Lung microvascular endothelial cell (primary cell): ENCODE data around the gene CENPVL1. TPM values are rescaled to one million over a fixed set of nuclear protein-coding genes. Genes with fewer than 3 reads are reported as not detected.
"Not testable (repeated sequence)": the region's sequence is repeated elsewhere in the genome, so short reads cannot be mapped to it uniquely, and the experiment has no call there.

Source experiments
- DNase-seq, 2 donors: peaks; one replicate each; pipeline versions ENCODE4 v3.0.0 to v3.0.0-alpha.2; 2010; ENCODE audit warnings: low read depth in 2 of 2
- total RNA-seq: library from RNA; depleted of rRNA; stranded (reverse); fragments of >200 nt; gene quantifications from 2 replicates; pipeline ENCODE4 v1.2.1, GENCODE V29; 2014

Gene CENPVL1
- not detected in 2 replicates for total RNA-seq

DNA sequence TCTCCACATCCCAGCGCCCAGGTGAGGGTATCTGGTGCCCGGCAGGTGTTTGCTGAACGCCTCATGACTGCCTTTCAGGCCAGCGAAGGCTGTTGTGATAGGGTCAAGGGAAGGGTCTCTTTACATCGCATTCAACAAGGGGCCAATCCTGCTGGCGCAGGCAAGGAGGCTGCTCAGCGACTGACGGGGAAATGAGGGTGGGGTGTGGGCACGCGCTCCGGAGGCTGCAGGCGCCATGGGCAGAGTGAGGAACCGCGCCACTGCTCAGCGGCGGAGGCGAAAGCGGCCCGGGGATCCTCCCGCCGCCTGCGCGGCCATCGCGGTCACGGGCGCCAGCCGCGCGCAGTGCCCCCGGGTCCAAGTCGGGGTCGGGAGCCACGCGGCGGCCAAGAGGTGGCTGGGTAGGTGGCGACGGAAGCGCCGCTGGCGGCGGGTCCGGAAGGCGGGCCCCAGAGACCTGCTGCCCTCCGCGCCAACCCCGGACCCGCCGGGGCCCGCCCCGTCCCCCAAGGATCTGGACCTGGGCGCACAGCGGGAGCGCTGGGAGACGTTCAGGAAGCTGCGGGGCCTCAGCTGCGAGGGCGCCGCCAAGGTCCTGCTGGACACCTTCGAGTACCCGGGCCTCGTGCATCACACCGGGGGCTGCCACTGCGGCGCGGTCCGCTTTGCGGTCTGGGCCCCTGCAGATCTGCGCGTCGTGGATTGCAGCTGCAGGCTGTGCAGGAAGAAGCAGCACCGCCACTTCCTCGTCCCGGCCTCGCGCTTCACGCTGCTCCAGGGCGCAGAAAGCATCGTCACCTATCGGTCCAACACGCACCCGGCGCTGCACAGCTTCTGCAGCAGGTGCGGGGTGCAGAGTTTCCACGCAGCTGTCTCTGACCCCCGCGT is at the start of gene CENPVL1:
Gene CENPVL1 (plus strand): TSS at position 236 of the 888 bp plus-strand sequence. CDS start 0 bp downstream, at position 236.
- not testable (repeated sequence) for DNase-seq

DNA sequence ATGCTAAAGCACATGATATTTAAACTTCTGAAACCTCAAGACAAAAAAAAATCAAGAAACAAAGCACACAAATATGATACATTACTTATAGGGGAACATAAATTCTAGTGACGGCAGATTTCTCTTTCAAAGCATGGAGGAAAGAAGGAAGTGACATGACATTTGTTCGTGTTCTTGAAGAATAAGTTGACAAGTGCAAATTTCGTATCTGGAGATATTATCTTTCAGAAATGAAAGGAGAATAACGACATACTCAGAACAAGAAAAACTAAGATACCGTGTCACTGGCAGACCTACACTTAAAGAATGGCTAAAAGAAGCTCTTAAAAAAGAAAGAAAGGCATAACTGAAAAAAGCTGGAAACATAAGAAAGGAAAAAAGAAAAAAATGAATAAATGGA is 44.3 kb upstream of the CENPVL1 start:
- no peak for DNase-seq

DNA sequence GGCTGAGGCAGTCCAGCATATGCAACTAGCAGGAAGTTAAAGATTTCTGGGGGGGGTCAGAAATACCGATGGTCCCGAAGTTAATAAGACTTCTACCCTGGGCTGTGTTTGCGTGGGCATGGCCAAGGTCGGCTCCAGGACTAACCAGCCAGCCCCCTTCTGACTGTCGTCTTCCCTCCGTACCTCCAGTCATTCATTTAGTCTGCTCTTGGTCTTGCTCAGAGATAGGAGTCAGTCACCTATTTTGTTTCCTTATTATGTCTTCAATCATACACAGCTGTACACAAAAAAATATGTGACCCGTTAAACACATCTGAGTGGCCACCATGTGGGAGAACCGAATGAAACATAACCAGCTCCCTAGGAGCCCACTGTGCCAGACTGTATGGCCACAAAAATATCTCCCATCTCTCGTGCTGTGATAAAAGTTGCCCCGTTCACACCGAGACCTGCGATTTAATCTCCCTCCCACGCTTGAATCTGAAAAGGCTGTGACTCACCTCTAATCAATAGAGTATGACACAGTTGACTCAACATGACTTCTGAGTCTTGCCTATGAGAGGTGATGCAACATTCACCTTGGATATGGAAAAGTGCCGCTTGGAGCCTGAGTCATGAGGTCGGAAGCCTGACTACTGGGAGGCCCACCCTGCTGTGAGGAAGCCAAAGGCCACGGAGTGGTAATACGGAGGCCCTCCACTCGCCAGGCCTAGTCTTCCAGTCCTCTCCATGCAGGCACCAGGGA is 30.5 kb upstream of the CENPVL1 start:
- DNase-seq: not testable (repeated sequence)

DNA sequence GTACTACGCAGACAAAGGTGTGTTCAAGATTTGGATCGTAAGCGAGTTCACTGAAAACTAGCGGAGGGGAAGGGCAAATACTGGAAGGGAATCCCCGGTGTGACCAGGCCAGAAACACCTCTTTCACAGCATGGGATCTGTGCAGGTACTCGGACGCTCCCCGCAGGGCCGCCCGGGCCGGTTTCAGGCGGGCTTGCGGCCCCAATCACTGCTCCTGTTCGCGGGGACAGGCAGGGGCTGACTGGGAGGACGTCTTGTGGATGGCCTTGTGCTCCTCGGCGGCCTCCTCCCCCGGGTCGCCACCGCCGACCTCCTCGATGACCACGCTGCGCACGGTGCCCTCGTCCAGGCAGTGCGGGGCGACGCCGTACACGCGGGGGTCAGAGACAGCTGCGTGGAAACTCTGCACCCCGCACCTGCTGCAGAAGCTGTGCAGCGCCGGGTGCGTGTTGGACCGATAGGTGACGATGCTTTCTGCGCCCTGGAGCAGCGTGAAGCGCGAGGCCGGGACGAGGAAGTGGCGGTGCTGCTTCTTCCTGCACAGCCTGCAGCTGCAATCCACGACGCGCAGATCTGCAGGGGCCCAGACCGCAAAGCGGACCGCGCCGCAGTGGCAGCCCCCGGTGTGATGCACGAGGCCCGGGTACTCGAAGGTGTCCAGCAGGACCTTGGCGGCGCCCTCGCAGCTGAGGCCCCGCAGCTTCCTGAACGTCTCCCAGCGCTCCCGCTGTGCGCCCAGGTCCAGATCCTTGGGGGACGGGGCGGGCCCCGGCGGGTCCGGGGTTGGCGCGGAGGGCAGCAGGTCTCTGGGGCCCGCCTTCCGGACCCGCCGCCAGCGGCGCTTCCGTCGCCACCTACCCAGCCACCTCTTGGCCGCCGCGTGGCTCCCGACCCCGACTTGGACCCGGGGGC is 28.2 kb upstream of the CENPVL1 start:
- DNase-seq: not testable (repeated sequence)

GRCh38 chrX:51682720-51683062 is 27.6 kb upstream of the CENPVL1 start, which contains the start of gene CENPVL2:
Gene CENPVL2 (minus strand): TSS chrX:51682831. CDS start chrX:51682831, 0 bp downstream.
- DNase-seq: not testable (repeated sequence)

DNA sequence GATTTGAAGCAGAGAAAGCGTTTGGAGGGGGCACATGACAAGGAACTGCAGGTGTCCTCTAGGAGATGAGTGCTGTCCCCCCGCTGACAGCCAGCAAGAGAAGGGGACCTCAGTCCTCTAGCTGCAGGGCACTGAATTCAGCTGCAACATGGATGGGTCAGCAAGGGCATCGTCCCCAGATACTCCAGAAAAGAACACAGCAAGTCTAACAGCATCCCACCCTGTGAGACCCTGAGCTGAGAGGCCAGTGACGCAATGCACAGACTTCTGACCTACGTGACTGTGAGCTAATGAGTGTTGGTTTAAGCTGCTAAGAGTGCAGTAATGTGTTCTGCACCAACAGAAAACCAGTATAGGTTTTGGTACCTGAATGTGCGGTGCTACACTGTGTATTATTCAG is 16.1 kb upstream of the CENPVL1 start:
- no peak for DNase-seq

- DNase-seq: no peak
These were observed 12.9 kb upstream of the CENPVL1 start for GRCh38 chrX:51697397-51697796.

- not testable (repeated sequence) for DNase-seq
These were observed 2.8 kb downstream of the CENPVL1 start for GRCh38 chrX:51712943-51713647.

GRCh38 chrX:51728202-51728601 is 17.9 kb downstream of the CENPVL1 start:
- DNase-seq: no peak

- no peak for DNase-seq
These were observed 26.8 kb downstream of the CENPVL1 start for GRCh38 chrX:51737091-51737490.

GRCh38 chrX:51742586-51742985 is 32.3 kb downstream of the CENPVL1 start:
- DNase-seq: no peak

DNA sequence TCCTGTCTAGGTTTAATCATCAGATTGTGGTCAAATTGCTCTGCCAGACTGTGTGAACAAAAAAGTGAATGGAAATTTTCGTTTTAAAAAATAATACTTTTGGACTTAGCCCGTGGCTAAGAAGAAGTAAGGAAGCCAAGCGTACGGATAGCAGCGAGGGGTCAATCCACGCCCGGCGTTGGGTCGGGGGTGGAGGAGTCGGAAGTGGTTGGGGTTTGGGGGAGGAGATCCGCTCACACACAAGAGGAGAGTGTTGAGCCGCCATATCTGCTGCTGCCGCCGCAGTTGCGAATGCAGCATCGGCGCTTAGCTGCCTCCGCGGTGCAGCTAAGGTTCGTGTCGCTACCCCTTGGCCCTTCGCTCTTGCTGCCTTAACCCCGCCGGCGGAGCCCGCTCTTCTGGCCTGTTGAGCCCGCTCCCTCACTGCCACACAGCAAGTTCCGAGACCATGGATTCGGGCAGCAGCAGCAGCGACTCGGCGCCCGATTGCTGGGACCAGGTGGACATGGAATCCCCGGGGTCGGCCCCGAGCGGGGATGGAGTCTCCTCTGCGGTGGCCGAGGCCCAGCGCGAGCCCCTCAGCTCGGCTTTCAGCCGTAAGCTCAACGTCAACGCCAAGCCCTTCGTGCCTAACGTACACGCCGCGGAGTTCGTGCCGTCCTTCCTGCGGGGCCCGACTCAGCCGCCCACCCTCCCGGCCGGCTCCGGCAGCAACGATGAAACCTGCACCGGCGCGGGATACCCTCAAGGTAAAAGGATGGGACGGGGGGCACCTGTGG is 33.1 kb downstream of the CENPVL1 start, which contains the start of gene GSPT2:
Gene GSPT2 (plus strand): TSS at position 264 of the 779 bp plus-strand sequence. CDS start 185 bp downstream, at position 449.
- peak; percentile 59 to 70 for DNase-seq

DNA sequence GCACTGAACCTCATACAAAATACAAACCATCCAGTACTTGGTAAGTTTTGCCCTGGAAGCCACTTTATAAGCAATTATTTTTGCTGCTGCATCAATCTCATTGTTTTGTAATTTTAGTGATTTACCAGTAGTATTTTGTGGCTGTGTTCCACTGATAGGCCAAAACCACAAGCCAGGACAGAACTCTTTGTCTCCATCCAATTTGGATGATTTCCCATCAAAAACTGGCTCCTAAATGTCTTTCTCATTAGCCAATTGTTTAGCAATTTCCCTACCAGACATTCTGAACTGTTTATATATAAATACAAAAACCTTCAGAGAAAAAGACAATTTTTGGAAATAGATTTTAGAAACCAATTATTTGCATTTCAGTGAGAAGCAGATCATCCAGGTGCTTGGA is 37.4 kb downstream of the CENPVL1 start:
- no peak for DNase-seq

GRCh38 chrX:51759055-51759839 is 48.9 kb downstream of the CENPVL1 start:
- no peak for DNase-seq

- no peak for DNase-seq
These were observed 50.3 kb downstream of the CENPVL1 start for GRCh38 chrX:51760657-51761056.
